AG04450 (cell line): ENCODE results near the gene C1QL3. TPM values are rescaled to one million over a fixed set of nuclear protein-coding genes. Genes with fewer than 3 reads are reported as not detected.

Source experiments
- CTCF ChIA-PET: fragments of 300-600, 350-600 bp; formaldehyde crosslinking; extraction: SDS; loops from one replicate; lab custom pipeline; 2022; ENCODE audit warnings: antibody characterized with exemption, inconsistent platforms; lab: Charles Lee
- POLR2A ChIA-PET: fragments of 350-600 bp; formaldehyde crosslinking; extraction: SDS; loops from one replicate; lab custom pipeline; 2021; ENCODE audit warnings: antibody characterized with exemption, inconsistent platforms; lab: Yijun Ruan, JAX
- DNase-seq: peaks from one replicate; pipeline ENCODE4 v3.0.0-alpha.2; 2011; ENCODE audit warnings: low read depth, low spot score
- H3K27ac ChIP-seq: one replicate; pipeline ENCODE4 v1.5.1; 2012; ENCODE audit warnings: low read depth, low read length, control low read depth
- H3K27me3 ChIP-seq: one replicate; pipeline ENCODE4 v1.6.0; 2012; ENCODE audit warnings: low read length; ENCODE audit not compliant: control insufficient read depth, insufficient read depth
- H3K4me3 ChIP-seq: 2 replicates; pipeline ENCODE4 v1.5.1; 2011; ENCODE audit warnings: mild to moderate bottlenecking, low read depth, low read length, control low read depth
- H3K9me3 ChIP-seq: 2 replicates; pipeline ENCODE4 v1.5.1; 2012; ENCODE audit warnings: low read length; ENCODE audit not compliant: control insufficient read depth, insufficient read depth
- CTCF ChIP-seq: IDR thresholded peaks from 2 replicates; pipeline ENCODE4 v1.5.1; 2011; ENCODE audit warnings: low read depth, low read length, control low read depth, inconsistent platforms
- polyA plus RNA-seq: library from polyadenylated mRNA; depleted of rRNA; stranded (reverse); fragments of >200 nt; gene quantifications from 2 replicates; pipeline ENCODE4 v1.2.3, GENCODE V29; 2011

The C1QL3 gene
- polyA plus RNA-seq, 1 experiment = not detected

- CTCF ChIA-PET = no interaction called here
These were observed 40.5 kb downstream of the C1QL3 start for GRCh38 chr10:16481052-16481728.

GRCh38 chr10:16478801-16479200 lies 42.9 kb downstream of the C1QL3 start:
- no peak for DNase-seq
- ChIA-PET POLR2A (no interaction called here), CTCF (no interaction called here)
- no peaks in the 10 kb centered on the region for H3K27me3 ChIP-seq
- no peak overlapping the region for H3K4me3 ChIP-seq
- no peak for TF ChIP-seq CTCF
- no peak overlapping the region for H3K27ac ChIP-seq
- H3K9me3 ChIP-seq = no peaks in the 10 kb centered on the region

More at GRCh38 chr10:16481052-16481728, 40.5 kb downstream of the C1QL3 start:
- no peaks in the 10 kb centered on the region for H3K27me3 ChIP-seq
- no peaks in the 10 kb centered on the region for H3K9me3 ChIP-seq
- no peak for TF ChIP-seq CTCF
- H3K27ac ChIP-seq = no peak overlapping the region
- DNase-seq = no peak
- POLR2A ChIA-PET = no interaction called here
- H3K4me3 ChIP-seq = no peak overlapping the region

GRCh38 chr10:16477757-16478156 lies 43.9 kb downstream of the C1QL3 start:
- DNase-seq = no peak
- CTCF ChIA-PET = no interaction called here
- Histone ChIP-seq H3K27me3 (no peaks in the 10 kb centered on the region), H3K27ac (no peak overlapping the region), H3K4me3 (no peak overlapping the region), H3K9me3 (no peaks in the 10 kb centered on the region)
- TF ChIP-seq CTCF = no peak
- POLR2A ChIA-PET = no interaction called here

GRCh38 chr10:16472828-16473227 lies 48.9 kb downstream of the C1QL3 start:
- Histone ChIP-seq H3K9me3 (no peaks in the 10 kb centered on the region), H3K27me3 (no peaks in the 10 kb centered on the region), H3K27ac (no peak overlapping the region), H3K4me3 (no peak overlapping the region)
- ChIA-PET POLR2A (no interaction called here), CTCF (no interaction called here)
- DNase-seq = no peak
- no peak for TF ChIP-seq CTCF

GRCh38 chr10:16470747-16471146 lies 50.9 kb downstream of the C1QL3 start:
- TF ChIP-seq CTCF = no peak
- no peaks in the 10 kb centered on the region for H3K27me3 ChIP-seq
- DNase-seq = no peak
- ChIA-PET POLR2A (interaction anchor here (0.6 kb wide), 1 partner anchor 1626 kb away, joined by 3 read pairs; no protein-coding TSS in a partner anchor), CTCF (no interaction called here)
- H3K4me3 ChIP-seq = no peak overlapping the region
- no peaks in the 10 kb centered on the region for H3K9me3 ChIP-seq
- no peak overlapping the region for H3K27ac ChIP-seq
